Activated CD4-positive, alpha-beta T cell treated with anti-CD3 and anti-CD28 coated beads, Interleukin-2, amount 50 U/mL, for 1 hour (primary cell): Measurements from ENCODE around the gene IQSEC3.
"Not testable (repeated sequence)": the region's sequence is repeated elsewhere in the genome, so short reads cannot be mapped to it uniquely, and the experiment has no call there.

Source experiments
- DNase-seq: peaks from one replicate; pipeline ENCODE4 v3.0.0-alpha.2; 2020

Gene IQSEC3

DNA sequence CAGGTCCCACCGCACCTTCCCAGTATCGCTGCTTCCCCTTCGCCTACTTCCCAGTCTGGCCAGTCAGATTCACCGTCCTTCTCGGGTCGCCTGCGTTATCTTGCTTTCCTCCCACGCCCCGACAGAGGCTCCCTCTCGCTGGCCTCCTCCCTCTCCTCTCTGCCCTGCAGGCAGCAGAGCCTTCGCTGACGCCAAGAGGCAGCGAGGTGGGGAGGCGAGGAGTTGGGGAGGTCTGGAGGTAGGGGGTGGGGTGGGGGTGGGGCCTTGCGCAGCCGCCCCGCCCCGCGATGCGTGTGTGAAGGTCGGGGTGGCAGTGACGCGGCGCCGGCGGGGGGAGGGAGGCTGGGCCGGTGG lies at the start of gene IQSEC3:
Gene IQSEC3 (plus strand): TSS at position 340 of the 354 bp plus-strand sequence. CDS start 116 bp downstream, outside the sequence.
- not testable (repeated sequence) for DNase-seq

DNA sequence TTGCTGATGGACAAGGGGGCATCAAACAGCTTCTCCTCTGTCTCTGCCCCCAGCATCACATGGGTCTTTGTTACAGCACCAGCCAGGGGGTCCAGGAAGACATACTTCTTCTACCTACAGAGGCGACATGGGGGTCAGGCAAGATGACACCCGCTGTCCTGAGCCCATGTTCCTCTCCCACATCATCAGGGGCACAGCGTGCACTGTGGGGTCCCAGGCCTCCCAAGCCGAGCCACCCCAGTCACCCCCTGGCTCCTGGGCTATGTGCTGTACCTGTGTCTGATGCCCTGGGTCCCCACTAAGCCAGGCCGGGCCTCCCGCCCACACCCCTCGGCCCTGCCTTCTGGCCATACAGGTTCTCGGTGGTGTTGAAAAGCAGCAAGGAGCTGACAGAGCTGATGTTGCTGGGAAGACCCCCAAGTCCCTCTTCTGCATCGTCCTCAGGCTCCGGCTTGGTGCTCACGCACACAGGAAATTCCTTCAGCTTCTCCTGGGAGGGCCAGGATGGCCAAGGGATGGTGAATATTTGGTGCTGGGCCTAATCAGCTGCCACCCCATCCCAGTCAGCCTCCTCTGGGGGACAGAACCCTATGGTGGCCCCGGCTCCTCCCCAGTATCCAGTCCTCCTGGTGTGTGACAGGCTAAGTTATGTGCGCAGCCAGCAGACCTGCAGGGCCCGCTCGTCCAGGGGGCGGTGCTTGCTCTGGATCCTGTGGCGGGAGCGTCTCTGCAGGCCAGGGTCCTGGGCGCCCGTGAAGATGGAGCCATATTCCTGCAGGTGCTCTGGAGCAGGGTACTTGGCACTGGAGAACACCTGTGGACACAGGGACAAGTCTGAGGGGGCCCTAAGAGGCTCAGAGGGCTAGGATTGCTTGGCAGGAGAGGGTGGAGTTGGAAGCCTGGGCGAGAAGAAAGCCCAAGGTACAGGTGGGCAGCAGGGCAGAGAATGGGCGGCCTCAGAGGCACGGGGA lies 48.9 kb upstream of the IQSEC3 start:
- not testable (repeated sequence) for DNase-seq

DNA sequence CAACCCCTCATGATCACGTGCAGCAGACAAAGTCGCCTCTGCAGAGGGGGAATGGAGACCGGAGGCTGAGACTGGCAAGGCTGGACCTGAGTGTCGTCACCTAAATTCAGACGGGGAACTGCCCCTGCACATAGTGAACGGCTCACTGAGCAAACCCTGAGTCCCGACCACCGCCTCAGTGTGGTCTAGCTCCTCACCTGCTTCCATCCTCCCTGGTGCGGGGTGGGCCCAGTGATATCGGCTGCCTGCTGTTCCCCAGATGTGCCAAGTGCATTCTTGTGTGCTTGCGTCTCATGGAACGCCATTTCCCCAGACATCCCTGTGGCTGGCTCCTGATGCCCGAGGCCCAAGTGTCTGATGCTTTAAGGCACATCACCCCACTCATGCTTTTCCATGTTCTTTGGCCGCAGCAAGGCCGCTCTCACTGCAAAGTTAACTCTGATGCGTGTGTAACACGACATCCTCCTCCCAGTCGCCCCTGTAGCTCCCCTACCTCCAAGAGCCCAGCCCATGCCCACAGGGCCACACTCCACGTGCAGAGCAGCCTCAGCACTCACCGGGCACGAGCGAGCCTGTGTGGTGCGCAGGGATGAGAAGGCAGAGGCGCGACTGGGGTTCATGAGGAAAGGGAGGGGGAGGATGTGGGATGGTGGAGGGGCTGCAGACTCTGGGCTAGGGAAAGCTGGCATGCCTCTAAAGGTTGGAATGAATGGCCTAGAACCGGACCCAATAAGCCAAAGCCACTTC lies 47.6 kb upstream of the IQSEC3 start:
- DNase-seq, result not testable (repeated sequence)

DNA sequence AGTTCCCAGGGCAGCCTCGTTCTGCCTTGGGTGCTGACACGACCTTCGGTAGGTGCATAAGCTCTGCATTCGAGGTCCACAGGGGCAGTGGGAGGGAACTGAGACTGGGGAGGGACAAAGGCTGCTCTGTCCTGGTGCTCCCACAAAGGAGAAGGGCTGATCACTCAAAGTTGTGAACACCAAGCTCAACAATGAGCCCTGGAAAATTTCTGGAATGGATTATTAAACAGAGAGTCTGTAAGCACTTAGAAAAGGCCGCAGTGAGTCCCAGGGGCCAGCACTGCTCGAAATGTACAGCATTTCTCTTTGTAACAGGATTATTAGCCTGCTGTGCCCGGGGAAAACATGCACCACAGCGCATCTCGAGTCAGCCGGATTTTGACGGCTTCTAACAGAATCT lies 46.7 kb upstream of the IQSEC3 start:
- DNase-seq, result not testable (repeated sequence)

DNA sequence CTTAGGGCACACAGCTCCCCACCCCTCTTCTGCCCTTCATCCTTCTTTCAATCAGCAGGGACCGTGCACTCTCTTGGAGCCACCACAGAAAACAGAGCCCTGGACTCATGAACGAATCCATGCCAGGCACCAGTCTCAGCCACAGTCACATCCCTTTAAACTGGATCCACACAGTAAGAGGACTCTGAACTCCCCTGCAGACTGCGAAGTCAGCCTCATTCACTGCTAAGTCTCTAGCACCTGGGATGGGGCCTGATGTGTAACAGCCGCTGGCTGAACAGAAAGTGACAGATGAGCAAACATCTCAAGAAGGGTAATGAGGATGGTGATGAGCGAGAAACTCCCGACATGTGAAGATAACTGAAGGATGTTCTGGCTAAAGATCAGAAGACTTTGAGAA lies 45.8 kb upstream of the IQSEC3 start:
- no peak for DNase-seq

DNA sequence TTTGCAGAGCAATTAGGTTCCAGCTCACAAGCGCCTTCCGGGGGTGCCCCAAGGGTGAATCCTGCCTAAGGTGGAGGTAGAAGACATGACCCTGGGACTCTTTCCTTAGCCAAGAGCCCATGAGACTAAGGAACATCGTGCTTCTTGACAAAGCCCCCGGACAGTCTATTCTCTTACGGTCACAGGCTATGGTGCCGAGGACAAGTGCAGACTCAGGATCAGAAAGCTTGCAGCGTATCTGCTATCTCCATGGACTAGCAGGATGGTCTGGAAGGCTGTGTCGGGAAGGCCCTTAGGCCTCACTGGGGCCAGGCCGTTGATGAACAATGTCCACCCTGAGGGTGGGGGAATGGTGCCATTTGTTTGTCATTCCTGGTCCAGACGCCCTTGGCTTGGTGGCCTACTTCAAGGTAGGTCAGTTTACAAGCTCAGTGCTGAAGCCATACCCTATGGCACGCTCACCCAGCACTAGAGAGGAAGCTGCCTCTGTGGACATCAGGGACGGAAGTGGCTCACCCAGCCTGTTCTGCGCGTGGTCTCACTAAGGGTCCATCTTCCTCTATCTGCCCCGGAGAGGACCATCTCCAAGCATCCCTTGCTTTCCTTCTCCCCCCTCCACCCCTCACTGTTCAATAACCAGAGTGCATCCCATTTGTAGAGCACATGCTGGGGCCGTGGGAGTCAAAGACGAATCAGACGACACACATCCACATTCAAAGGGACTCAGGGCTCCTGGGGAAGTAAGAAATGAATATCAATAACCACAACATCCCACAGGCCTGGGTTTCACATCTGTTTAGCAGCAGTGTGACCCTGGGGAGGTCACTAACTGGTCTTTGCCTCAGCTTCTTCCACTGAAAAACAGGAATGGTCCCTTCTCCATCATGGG lies 45.0 kb upstream of the IQSEC3 start:
- DNase-seq, result no peak

DNA sequence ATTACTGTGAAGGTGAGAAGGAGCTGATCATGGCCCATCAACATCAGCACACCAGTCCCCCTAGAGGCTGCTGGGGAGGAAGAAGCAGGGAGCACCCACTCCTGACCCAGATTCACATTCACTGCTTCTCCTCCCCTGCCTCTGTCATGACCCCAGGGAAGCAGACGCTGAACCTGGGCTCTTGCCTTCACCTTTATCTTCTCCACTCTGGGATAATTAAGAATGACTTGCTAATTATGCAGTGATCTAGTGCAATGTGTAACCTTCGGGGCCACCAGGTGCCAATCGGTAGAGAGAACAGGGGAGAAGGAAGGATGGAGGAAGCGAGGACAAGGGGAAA lies 44.4 kb upstream of the IQSEC3 start:
- no peak for DNase-seq

DNA sequence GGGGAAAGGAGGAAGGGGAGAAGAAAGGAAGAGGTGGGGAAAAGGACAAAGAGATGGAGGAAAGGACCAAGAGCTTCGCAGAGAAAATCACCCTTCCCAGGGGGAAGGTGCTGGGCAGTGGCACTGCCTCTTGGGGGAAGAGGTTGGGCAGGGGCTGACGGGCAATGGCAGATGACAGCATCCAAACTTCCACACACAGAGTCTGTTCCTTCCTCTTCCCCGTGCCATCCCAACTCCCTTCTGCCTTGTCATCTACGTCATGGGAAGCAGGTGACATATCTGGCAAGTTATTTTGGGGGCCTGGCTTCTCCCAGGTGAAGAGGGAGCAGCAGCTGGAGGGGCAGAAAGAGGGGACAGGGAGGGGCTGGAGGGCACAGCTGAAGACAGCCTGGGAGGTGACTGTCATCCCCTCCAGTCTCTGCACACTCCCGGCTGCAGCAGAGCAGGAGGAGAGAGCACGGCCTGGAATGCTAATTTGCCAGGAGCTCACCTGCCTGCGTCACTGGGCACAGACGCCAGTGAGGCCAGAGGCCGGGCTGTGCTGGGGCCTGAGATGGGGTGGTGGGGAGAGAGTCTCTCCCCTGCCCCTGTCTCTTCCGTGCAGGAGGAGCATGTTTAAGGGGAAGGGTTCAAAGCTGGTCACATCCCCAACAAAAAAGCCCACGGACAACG lies 43.9 kb upstream of the IQSEC3 start:
- no peak for DNase-seq

DNA sequence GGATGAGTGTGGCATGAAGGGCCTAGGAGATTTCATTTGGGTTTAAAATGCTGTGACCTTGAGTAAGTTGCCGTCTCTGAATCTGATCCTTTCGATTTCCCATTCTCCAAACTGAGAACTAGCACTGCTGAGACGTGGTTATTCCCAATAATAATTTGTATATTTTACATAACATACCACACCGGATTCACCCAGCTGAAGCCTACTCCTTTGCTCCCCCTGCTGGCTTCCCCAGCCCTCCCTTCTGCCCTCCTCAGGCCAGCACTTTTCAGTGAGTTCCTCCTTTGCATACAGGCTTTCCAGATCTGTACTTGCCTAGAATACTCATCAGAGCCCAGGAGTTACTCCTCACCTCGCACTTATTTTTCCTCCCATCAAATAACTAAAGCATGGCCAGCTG lies 38.7 kb upstream of the IQSEC3 start:
- DNase-seq, result not testable (repeated sequence)

DNA sequence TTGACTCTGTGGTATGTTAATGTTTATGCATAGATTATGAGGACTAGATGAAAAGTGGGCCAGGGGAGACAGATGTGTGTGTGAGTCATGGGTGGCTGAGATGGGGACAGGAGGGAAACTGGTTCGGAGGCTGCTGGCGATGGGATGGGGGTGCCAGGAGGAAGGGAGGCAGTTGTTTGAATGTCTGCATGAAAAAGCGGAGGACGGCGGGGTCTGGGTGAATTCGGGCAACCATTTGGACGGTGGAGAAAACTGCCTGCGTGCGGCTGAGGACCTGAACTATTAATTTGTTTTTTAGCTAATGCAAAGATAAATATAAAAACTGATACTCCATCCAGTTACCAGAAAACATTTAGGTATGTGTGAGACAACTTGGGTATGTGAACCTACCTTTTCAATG lies 27.8 kb upstream of the IQSEC3 start:
- DNase-seq, result not testable (repeated sequence)

DNA sequence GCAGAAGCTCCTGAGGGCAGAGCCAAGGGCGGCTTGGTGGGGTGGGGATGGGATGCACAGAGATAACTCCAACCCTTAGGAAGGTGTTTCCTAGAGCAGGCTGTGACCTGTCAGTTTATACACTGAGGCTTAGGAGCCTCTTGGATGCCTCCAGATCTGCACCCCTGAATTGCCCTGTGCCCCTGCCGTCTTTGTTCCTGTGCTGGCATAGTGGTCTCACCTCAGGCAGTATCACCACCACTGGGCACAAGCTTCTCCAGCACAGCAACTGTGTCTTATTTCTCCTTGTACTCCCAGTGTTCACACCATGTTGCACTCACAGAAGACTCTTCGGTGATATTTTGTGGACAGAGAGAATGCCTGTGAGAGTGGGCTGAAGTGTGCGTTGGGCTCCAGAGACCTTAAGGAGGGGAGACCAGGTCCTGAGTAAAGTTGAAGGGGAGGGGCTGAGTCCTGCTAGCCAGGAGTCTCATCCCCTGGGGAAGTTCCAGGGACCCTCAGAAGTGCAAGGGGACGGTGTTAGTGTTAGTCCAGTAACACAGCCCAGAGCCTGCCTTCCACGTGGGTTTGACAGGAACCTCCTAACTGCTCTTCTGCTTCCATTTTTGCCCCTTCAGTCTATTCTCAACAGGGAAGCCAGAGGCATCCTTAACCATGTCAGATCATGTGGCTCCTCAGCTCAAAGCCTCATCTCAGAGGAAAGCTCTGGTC lies 26.9 kb upstream of the IQSEC3 start:
- DNase-seq, result not testable (repeated sequence)

DNA sequence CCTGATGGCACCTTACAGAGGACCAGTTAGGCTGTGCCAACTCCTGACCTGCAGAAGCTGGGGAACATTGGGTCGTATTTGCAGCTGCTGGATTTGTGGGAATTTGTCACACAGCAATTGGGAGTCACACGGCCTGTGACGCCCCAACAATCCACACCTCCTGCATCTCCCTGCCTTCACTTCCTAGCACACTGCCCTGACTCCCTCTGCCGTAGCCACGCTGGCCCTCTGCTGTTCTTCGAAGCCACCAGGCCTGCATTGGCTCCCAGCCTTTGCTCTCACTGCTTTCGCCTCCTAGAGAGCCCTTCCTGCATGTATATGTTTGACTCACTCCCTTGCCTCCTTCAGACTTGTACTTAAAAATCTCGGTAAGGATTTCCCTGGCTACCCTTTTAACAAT lies 22.2 kb upstream of the IQSEC3 start:
- not testable (repeated sequence) for DNase-seq

DNA sequence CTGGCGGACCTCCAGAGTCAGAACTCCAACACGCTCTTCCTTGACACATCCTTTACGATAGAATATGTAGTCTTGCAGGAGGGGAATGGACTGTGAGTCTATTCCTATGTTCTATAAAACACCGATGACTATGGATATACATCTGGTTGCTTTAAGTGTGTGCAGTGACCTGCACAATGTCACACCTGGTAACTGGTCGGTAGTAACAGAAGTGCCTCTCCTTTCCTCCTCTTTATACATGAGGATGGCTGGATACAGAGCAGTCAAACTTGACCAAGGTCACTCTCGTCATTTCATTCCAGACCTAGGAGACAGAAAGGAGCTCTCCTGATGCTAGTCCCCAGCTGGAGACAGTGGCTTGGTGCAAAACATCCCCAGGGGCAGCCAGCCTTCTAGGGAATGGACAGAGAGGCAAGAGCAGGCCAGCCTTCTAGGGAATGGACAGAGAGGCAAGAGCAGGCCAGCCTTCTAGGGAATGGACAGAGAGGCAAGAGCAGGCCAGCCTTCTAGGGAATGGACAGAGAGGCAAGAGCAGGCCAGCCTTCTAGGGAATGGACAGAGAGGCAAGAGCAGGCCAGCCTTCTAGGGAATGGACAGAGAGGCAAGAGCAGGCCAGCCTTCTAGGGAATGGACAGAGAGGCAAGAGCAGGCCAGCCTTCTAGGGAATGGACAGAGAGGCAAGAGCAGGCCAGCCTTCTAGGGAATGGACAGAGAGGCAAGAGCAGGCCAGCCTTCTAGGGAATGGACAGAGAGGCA lies 21.2 kb upstream of the IQSEC3 start:
- not testable (repeated sequence) for DNase-seq

DNA sequence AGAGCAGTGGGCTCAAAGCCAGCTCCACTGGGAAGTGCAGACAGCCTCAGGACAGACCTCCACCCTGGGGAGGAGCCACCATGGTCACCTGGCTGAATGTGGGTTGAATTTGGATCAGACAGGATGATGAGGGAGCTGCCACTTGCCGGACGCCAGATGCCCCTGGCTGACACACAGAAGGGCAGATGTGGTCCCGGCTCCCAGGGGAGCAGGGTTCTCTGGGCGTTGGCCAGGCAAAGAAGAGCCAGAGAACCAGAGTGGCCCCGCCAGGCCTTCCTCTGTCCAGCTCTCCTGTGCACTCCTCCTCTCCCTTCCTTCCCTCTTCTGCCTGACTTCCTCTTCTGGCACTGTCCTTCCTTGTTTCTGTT lies 20.6 kb upstream of the IQSEC3 start:
- not testable (repeated sequence) for DNase-seq

DNA sequence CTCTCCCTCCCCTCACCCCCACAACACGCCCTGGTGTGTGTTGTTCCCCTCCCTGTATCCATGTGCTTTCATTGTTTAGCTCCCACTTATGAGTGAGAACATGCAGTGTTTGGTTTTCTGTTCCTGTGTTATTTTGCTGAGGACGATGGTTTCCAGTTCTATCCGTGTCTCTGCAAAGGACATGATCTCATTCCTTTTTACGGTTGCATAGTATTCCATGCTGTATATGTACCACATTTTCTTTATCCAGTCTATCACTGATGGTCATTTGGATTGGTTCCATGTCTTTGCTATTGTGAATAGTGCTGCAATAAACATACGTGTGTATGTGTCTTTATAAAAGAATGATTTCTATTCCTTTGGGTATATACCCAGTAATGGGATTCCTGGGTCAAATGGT lies 20.0 kb upstream of the IQSEC3 start:
- not testable (repeated sequence) for DNase-seq

DNA sequence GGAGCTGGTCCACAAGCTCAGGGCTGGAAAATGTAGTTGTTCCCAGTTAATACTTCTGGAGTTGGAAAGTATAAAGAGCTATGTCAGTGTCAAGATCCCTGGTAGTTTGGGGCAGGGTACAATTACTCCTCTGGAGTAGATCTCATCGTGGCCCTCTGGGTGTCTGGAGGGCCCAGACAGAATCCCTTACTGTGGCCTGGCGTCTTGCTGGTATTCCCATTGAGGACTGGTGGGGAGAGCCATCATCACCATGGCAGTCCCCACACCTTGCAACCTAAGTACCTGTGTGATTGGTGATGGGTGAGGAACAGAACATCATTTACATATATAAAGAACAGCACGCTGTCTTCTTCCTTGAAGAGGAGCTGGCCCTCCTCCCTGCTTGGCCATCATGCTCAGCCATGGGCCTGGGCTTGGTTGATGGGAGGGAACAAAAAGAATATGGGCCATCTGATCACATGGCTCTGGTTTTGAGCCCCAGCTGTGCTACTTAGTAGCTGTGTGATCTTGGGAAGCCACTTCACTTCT lies 18.8 kb upstream of the IQSEC3 start:
- DNase-seq, result not testable (repeated sequence)

DNA sequence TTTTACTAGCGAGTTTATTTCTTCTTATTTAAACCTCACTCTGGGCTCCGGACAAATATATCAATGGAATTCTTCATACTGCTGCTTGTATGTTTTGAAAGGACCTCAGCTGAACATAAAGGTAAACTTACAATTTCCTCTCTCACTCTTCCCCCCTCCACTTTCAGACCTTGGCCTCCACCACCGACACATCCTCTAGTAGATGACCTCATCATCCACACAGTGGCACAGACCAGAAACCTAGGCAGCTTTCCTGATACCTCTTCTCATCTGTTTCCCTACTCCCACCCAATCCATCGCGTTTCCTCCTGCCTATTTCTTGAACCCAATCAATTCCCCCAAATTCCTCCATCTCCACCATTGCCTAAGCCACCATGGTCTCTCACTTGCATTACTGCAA lies 17.4 kb upstream of the IQSEC3 start:
- not testable (repeated sequence) for DNase-seq

DNA sequence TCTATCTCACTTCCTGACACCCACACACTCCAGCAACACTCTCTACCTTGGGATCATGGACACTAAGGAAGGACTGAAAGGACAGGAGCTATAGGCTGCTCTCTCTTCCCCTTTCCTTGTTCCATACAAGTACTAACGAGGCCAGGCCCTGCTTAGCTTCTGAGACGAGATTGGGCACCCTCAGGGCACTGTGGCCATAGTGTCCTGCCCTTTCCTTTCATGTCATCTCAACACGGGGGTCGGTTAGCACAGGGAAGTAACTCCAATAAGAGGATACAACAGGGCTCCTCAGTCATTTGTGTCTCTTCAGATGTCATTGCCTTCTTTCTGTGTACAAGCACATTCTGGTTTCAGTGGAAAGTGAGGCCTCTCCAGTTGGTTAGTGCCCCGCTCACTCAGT lies 15.5 kb upstream of the IQSEC3 start:
- not testable (repeated sequence) for DNase-seq

DNA sequence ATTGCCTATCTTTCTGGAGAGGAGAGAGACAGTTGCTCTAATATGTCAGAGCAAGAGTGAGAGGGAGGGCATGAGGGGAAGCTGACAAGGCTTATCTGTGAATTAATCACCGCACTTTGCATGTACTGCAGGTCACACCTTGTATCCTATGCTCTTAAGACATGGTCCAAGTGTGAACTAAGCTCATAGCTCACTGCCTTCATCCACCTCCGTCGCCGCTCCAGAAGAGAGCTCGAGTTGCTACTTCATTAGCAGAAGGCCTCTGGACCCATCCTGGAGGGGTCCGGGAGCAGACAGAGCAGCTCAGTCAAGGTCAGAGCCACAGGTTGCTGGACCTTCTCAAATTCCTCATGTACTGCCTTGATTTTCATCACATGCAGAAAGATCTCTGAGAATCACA lies 14.6 kb upstream of the IQSEC3 start:
- not testable (repeated sequence) for DNase-seq

DNA sequence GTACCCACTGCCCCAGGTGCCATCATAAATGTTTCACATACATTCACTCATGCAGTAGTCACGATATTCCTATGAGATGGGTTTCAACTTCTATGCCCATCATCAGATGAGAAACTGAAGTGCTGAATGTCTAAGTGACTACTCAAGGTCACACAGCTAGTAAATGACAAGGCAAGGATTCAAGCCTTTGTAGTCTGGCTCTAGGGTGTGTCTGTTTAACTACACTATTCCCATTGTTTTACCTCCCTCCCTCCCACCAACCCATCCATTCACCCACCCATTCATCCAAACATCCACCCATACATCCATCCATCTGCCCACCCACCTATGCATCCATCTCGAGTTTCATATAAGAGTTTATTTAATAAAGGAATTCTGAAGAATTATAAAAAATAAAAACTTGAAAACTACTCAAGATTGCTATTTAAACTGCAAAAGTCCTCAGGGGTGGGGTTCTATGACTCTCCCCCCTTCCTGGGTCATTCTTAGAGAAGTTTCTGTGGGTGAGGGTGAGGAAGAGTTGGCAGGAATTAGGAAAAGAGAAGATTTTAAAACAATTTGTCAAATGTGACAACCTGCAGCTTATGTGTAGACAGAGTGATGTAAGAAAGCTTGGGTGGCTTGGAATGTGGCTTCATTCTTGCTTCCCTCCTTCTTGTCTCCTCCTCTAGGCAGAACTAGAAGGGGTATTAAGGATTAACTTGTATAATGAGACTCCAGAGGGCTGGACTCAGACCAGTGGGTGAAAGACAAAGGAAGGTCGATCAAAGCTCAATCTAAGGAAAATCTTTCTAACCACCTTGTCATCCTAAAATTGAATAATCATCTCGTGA lies 13.4 kb upstream of the IQSEC3 start:
- DNase-seq, result not testable (repeated sequence)
